ENCODE results near the gene IKBKG. TPM values are rescaled to one million over a fixed set of nuclear protein-coding genes. Genes with fewer than 3 reads are reported as not detected.
"Not testable (repeated sequence)": the region's sequence is repeated elsewhere in the genome, so short reads cannot be mapped to it uniquely, and the experiment has no call there.

IKBKG gene
- total and polyA plus RNA-seq, 12 donors: 11.6 to 27.0 (median 15.1) TPM

DNA sequence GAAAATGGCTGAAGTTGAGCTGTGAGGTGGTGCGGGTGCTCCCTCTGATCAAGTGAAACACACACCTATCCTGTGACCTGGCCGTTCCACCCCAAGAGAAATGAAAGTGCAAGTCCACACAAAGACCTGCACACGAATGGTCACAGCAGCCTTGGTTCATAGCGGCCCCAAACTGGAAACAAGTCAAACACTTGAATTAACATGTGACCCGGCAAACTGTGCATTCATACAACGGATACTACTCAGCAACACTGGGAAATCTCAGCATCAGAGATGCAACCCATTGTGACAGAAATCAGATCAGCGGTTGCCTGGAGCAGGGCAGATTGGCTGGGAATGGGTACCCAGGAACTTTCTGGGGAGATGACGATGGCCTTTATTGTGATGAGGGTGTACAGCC is 8.3 kb upstream of the IKBKG start:
- H3K27ac ChIP-seq: no peak overlapping the region
- H3K36me3 ChIP-seq: peaks cover 0 to 22% (median 0%) of the 10 kb centered on the region in 9 donors
- H3K4me1 ChIP-seq: peaks cover 0 to 45% (median 19%) of the 10 kb centered on the region in 9 donors
- H3K27me3 ChIP-seq: no peaks in the 10 kb centered on the region
- intact Hi-C loops (cut with DNase I): no loop called here
- H3K9me3 ChIP-seq: no peaks in the 10 kb centered on the region
- DNase-seq: no peak
- no peak for ATAC-seq
- 60 to 66% methylated on average over 8 of the region's 8 CpGs for WGBS, 2 donors
- no peak overlapping the region for H3K4me3 ChIP-seq
- TF ChIP-seq CTCF (IDR thresholded peaks at IDR 0.05): no peak

DNA sequence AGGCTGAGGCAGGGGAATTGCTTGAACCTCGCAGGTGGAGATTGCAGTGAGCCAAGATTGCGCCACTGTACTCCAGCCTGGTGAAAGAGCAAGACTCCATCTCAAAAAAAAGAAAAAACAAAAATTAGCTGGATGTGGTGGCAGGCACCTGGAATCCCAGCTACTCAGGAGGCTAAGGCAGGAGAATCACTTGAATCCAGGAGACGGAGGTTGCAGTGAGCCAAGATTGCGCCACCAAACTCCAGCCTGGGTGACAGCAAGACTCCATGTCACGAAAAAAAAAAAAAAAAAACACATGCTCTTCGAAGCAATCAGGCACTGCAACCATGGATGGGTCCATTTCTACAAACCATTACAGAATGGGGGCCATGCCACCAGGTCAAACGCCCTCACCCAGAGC is 7.1 kb upstream of the IKBKG start:
- intact Hi-C loops (cut with DNase I); H3K27me3 ChIP-seq; H3K9me3 ChIP-seq; DNase-seq; H3K4me3 ChIP-seq; ATAC-seq: not testable (repeated sequence)
- H3K27ac ChIP-seq: peak overlapping the region in 2 of 10 donors; percentile 78 to 90
- H3K4me1 ChIP-seq: peaks cover 0 to 47% (median 13%) of the 10 kb centered on the region in 9 donors
- 94 to 97% methylated on average over 7 of the region's 7 CpGs for WGBS, 2 donors
- H3K36me3 ChIP-seq: peaks cover 0 to 23% (median 0%) of the 10 kb centered on the region in 9 donors

DNA sequence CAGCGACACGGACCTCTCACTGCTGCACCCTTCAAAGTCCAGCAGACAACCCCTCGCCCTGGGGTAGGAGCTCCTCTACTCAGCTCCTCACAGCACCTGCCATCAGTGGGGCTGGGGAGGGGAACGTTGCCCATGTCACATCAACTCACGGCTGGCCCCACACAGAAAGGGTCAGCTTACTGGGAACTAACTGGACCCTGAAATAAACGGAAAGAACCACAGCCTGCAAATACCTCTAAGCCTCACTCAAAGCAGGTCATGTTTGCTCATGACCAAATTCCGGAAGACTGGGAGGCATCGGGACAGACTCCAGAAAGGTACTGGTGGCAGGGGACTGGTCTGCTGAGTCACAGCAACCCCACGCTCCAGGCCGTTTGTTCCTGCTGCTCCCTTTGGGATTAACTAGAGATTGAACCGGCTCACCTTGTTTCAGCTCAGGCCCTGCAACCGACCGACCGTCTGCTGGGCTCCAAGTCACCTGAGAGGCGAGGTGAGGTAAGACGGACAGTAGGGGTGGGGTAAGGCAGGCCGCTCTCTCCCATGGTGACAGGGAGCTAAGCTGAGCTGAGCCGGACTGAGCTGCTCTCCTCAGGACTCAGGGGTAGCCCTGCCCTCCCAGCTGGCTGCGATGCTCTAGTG is 6.4 kb upstream of the IKBKG start:
- Histone ChIP-seq H3K36me3 (peaks cover 0 to 17% (median 0%) of the 10 kb centered on the region in 9 donors), H3K27ac (peak overlapping the region in 7 of 10 donors; percentile 34 to 90 (median 69)), H3K4me3 (no peak overlapping the region), H3K27me3 (no peaks in the 10 kb centered on the region), H3K9me3 (no peaks in the 10 kb centered on the region), H3K4me1 (peaks cover 0 to 53% (median 13%) of the 10 kb centered on the region in 9 donors)
- DNase-seq (no peak), ATAC-seq (peak in 2 of 8 donors; percentile 6 to 25)
- no peak for TF ChIP-seq CTCF (IDR thresholded peaks at IDR 0.05)
- intact Hi-C loops (cut with DNase I): no loop called here
- WGBS, 2 donors: 90% methylated on average over 19 of the region's 19 CpGs

GRCh38 chrX:154541589-154541895 is 5.9 kb upstream of the IKBKG start:
- H3K27me3 ChIP-seq: no peaks in the 10 kb centered on the region
- intact Hi-C loops (cut with DNase I): no loop called here
- H3K27ac ChIP-seq: peak overlapping the region in 9 of 10 donors; percentile 34 to 90 (median 69)
- DNase-seq (no peak), ATAC-seq (peak in 2 of 8 donors; percentile 4 to 11)
- peak overlapping the region in 1 of 10 donors; percentile 14 for H3K4me3 ChIP-seq
- WGBS, 2 donors: 59 to 68% methylated on average over 5 of the region's 5 CpGs
- TF ChIP-seq CTCF (IDR thresholded peaks at IDR 0.05): no peak
- peaks cover 0 to 55% (median 15%) of the 10 kb centered on the region in 9 donors for H3K4me1 ChIP-seq
- H3K9me3 ChIP-seq: no peaks in the 10 kb centered on the region
- H3K36me3 ChIP-seq: peaks cover 0 to 17% (median 0%) of the 10 kb centered on the region in 9 donors

Measured in heart right ventricle (tissue), 16 donors.